GM18526 (cell line): Measurements from ENCODE around the gene KASH5.
A peak's percentile ranks its signal among the peaks of the same experiment; 100 is the strongest.

Experiments
- POLR2A ChIP-seq: IDR thresholded peaks from 3 replicates; pipeline ENCODE4 v1.6.1; 2011; ENCODE audit not compliant: insufficient read length; ENCODE audit errors: extremely low read depth

The KASH5 gene

GRCh38 chr19:49447485-49448431 lies 59.7 kb downstream of the KASH5 start:
- TF ChIP-seq POLR2A: no peak

DNA sequence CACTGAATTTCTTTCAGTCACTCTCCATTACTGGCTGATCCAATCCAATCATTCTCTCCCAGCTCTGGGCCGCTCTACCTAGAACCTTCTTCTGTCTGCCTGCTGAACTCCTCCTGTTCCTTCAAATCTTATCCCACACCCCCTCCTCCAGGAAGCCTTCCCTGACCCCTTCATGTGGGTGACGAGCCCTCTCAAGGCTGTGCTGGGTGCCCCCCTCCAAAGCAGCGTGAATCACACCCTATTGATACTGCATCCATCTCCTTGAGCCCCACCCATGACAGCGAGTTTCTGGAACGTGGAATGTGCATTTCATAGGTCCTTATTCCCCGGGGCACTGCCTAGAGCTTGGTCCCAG lies 60.4 kb downstream of the KASH5 start:
- TF ChIP-seq POLR2A: no peak

DNA sequence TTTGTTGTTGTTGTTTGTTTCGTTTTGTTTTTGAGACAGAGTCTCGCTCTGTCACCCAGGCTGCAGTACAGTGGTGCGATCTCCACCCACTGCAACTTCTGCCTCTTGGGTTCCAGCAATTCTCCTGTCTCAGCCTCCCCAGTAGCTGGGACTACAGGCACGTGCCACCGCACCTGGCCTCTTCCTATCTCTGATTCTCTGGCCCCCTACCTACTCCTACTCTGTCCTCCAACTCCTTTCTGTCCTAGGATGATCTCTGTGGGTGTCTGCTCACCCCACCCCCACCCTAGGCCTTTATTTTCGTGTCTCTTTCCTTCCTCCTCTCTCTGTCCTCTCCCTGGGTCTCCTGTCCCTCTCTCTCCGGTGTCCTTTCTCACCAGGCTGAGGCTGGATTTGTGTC lies 62.4 kb downstream of the KASH5 start:
- no peak for TF ChIP-seq POLR2A

DNA sequence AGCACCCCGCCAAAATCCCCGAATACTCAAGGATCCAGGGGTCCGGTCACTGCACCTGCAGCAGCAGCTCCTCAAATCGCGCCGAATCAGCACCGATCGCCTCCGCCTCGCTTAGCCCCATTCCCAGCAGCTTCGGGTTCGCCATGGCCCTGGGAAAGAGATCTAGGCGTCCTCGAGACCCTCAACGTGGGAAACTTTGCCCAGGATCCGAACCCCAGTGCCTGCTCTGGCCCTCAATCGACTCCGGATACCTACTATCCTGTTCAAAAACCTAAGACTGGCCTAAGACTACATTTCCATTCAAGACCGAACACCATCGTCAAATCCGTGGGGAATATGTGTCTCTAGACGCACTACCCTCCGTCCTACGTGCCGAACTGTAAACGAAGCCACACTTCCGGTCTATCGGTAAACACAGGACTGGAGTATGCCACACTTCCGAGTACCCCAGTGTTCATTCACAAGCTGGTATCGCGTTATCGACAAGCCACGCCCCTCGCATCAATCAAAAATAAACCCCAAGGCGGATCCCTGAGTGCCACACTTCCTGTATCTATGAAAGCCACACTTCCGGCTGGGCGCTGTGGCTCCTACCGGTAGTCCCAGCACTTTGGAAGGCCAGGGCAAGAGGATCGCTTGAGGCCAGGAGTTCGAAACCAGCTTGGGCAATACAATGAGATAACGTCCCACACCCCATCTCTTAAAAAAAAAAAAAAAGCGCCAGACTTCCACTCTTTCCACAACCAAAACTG lies 63.6 kb downstream of the KASH5 start, which contains the start of gene PIH1D1:
PIH1D1 (minus strand) TSS at position 385 of the 752 bp plus-strand sequence; CDS start at position 145, 240 bp downstream.
- TF ChIP-seq POLR2A: peak; percentile 68

GRCh38 chr19:49453013-49453756 lies 65.1 kb downstream of the KASH5 start, which contains the start of gene ALDH16A1:
Gene ALDH16A1, plus strand, starts transcription at chr19:49453225. Its CDS starts 107 bp downstream, at chr19:49453332.
- TF ChIP-seq POLR2A: peak; percentile 96

DNA sequence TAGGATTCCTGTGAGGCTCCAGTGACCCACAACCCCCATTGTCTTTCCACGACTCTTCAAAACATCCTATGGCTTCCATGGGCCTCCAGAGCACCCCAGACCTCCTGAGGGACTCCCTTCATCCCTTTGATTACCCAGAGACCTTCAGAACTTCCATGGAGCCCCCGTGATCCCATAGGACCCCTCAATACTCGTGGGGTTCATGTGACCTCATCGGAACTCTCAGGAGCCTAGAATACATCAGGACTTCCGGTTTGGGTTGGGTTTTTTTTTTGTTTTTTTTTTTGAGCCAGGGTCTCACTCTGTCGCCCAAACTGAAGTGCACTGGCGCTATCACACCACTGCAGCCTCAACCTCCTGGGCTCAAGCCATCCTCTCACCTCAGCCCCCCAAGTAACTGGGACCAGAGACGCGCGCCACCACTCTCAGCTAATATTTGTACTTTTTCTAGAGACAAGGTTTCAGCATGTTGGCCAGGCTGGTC lies 65.8 kb downstream of the KASH5 start:
- no peak for TF ChIP-seq POLR2A

GRCh38 chr19:49455773-49456172 lies 67.7 kb downstream of the KASH5 start:
- TF ChIP-seq POLR2A: no peak

GRCh38 chr19:49456326-49456725 lies 68.3 kb downstream of the KASH5 start:
- TF ChIP-seq POLR2A: no peak

- no peak for TF ChIP-seq POLR2A
Measured at GRCh38 chr19:49458567-49458903, 70.5 kb downstream of the KASH5 start.

DNA sequence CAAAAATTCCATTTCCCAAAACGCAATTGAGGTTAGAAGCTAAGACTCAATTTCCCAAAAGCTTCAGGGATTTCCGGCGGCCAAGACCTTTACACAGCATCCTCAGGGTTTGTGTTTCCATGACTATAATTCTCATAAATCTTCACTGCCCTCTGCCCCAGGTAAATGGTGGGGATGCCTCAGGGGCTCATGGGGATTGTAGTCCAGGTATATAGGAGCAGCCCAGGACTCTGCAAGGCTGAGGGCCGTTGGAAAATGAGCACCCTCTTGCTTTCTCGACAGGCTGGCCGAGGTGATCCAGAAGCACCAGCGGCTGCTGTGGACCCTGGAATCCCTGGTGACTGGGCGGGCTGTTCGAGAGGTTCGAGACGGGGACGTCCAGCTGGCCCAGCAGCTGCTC lies 71.3 kb downstream of the KASH5 start:
- no peak for TF ChIP-seq POLR2A

DNA sequence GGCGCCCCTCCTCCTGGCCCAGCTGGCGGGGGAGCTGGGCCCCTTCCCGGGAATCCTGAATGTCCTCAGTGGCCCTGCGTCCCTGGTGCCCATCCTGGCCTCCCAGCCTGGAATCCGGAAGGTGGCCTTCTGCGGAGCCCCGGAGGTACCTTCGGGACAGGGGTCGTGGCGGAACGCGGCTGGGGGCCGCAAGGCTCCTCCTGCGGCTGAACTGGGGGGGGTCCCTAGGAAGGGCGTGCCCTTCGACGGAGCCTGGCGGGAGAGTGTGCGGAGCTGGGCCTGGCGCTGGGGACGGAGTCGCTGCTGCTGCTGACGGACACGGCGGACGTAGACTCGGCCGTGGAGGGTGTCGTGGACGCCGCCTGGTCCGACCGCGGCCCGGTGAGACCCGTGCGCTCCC lies 73.6 kb downstream of the KASH5 start:
- TF ChIP-seq POLR2A: no peak

DNA sequence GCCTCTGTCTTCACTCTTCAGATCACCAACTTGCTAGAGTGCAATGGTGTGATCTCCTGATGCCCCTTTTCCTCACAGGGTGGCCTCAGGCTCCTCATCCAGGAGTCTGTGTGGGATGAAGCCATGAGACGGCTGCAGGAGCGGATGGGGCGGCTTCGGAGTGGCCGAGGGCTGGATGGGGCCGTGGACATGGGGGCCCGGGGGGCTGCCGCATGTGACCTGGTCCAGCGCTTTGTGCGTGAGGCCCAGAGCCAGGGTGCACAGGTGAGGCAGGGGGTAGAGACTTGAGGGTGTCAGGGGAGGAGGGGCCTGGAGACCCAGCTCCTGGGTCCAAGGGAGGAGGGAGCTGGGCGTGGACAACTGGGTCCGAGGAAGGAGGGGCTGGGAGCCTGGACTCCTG lies 74.4 kb downstream of the KASH5 start:
- TF ChIP-seq POLR2A: no peak

DNA sequence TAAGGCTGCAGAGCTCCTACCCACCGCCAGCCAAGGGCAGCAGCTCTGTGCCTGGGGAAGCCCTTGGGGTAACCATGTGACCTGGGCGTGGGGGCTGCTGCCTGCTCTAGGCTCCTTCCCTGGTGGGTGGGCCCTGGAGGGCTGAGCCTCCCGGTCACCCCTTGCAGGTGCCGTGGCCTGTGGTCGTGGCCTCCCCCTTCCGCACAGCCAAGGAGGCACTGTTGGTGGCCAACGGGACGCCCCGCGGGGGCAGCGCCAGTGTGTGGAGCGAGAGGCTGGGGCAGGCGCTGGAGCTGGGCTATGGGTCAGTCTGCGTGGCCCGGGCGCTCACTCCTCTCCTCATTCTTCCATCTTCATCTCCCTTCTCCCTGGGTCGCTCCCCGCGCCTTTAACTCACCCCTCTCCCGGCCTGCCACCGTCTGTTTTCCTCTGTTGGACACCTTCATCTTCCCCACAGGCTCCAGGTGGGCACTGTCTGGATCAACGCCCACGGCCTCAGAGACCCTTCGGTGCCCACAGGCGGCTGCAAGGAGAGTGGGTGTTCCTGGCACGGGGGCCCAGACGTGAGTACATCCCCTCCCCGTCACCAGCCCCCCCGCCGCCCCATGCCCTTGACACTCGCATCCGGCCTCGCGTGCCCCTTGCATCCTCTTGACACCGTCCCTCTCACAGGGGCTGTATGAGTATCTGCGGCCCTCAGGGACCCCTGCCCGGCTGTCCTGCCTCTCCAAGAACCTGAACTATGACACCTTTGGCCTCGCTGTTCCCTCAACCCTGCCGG lies 76.1 kb downstream of the KASH5 start:
- TF ChIP-seq POLR2A: no peak

GRCh38 chr19:49465371-49465770 lies 77.3 kb downstream of the KASH5 start:
- TF ChIP-seq POLR2A: no peak
